ENCODE measurements around the gene SLC12A7. TPM values are rescaled to one million over a fixed set of nuclear protein-coding genes. Genes with fewer than 3 reads are reported as not detected.

The SLC12A7 gene
- total RNA-seq, 1 donor from 2014 or later = 24.5 TPM

DNA sequence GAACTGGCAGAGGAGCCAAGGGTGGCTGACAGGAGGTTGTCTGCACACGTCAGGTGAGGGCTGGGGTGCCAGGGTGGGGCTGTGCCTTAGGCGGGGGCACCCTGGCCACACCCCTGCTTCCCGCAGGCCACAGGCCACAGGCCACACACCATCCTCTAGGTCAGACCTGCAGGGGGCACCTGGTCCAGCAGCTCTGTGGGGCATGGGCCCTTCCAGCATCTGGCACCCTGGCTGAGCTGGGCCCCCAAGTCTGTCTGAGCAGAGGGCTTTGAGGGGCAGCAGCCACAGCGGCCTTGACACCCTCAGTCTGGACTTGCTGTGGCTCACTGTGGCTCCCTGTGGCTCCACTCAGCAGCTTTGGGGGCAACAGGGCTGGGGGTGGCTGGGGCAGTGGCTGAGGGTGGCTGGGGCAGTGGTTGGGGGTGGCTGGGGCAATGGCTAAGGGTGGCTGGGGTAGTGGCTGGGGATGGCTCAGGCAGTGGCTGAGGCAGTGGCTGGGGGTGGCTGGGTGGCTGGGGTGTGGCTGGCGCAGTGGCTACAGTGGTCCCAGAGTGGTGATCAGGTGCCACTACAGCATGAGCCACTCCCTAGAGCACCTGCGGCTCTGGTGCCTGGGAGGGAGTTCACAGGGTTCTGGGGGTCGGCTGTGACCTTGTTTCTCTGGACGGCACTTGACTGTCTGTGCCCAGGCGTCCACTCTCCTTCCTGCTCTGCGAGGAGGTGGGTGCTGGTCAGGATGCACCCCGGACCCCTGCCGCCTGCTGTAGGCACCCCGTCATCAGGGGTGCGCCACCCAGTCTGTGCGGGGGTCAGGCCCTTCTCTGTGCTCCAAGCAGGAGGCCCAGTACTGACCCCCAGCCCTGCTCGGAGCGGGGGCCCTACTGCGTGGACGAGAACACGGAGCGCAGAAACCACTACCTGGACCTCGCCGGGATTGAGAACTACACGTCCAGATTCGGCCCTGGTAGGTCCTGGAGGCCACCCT, 76.2 kb downstream of the SLC12A7 start:
- Mint-ChIP-seq H3K4me1 (ENCODE audit: unreplicated experiment) (no peaks in the 10 kb centered on the region), H3K27ac (ENCODE audit: unreplicated experiment) (peak overlapping the region; percentile 49), H3K9me3 (ENCODE audit: unreplicated experiment) (no peaks in the 10 kb centered on the region), H3K36me3 (ENCODE audit: low read depth, unreplicated experiment) (peaks cover 4% of the 10 kb centered on the region), H3K27me3 (ENCODE audit: unreplicated experiment) (peaks cover 9% of the 10 kb centered on the region), H3K4me3 (ENCODE audit: unreplicated experiment) (no peak overlapping the region)
- no peak for DNase-seq (ENCODE audit: low spot score)
- TF ChIP-seq, protein P1, sequence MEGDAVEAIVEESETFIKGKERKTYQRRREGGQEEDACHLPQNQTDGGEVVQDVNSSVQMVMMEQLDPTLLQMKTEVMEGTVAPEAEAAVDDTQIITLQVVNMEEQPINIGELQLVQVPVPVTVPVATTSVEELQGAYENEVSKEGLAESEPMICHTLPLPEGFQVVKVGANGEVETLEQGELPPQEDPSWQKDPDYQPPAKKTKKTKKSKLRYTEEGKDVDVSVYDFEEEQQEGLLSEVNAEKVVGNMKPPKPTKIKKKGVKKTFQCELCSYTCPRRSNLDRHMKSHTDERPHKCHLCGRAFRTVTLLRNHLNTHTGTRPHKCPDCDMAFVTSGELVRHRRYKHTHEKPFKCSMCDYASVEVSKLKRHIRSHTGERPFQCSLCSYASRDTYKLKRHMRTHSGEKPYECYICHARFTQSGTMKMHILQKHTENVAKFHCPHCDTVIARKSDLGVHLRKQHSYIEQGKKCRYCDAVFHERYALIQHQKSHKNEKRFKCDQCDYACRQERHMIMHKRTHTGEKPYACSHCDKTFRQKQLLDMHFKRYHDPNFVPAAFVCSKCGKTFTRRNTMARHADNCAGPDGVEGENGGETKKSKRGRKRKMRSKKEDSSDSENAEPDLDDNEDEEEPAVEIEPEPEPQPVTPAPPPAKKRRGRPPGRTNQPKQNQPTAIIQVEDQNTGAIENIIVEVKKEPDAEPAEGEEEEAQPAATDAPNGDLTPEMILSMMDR (IDR thresholded peaks at IDR 0.05; ENCODE audit: unreplicated experiment) = no peak

DNA sequence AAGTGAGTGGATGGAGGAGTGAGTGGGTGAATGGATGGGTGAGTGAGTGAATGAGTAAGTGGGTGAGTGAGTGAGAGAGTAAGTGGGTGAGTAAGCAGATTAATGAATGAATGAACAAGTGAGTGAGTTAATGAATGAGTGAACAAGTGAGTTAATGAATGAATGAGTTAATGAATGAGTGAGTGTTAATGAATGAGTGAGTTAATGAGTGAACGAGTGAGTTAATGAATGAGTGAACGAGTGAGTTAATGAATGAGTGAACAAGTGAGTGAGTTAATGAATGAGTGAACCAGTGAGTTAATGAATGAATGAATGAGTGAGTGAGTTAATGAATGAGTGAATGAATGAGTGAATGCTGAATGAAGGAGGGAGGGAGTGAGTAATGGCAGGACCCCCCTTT, 76.9 kb downstream of the SLC12A7 start:
- Mint-ChIP-seq H3K27ac (ENCODE audit: unreplicated experiment) (peak overlapping the region; percentile 49), H3K4me3 (ENCODE audit: unreplicated experiment) (peak overlapping the region; percentile 59), H3K36me3 (ENCODE audit: low read depth, unreplicated experiment) (peaks cover 4% of the 10 kb centered on the region), H3K4me1 (ENCODE audit: unreplicated experiment) (no peaks in the 10 kb centered on the region), H3K27me3 (ENCODE audit: unreplicated experiment) (peaks cover 9% of the 10 kb centered on the region), H3K9me3 (ENCODE audit: unreplicated experiment) (no peaks in the 10 kb centered on the region)
- TF ChIP-seq, protein P1 (IDR thresholded peaks at IDR 0.05; ENCODE audit: unreplicated experiment) = no peak
- DNase-seq (ENCODE audit: low spot score) = no peak

DNA sequence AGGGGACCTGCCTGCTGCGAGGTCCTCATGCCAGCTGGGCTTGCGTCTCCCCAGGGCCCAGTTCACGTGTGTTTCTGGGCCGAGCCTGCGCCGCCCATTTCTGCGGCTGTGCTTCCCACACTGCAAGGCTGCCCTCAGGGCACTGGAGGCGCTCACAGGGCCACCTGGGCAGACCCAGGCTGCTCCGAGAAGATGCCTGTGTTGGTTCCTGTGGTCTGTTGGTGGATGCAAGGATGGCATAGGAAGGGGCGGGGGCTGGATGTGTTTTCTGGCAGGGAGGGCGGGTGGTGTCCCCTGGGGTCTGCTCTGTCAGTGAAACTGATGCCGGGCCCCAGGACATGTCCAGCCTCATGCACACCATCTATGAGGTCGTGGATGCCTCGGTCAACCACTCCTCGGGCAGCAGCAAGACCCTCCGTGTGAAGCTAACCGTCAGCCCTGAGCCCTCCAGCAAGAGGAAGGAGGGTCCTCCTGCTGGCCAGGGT, 77.4 kb downstream of the SLC12A7 start:
- Mint-ChIP-seq H3K36me3 (ENCODE audit: low read depth, unreplicated experiment) (peaks cover 4% of the 10 kb centered on the region), H3K9me3 (ENCODE audit: unreplicated experiment) (no peaks in the 10 kb centered on the region), H3K4me3 (ENCODE audit: unreplicated experiment) (no peak overlapping the region), H3K27ac (ENCODE audit: unreplicated experiment) (no peak overlapping the region), H3K27me3 (ENCODE audit: unreplicated experiment) (peaks cover 9% of the 10 kb centered on the region), H3K4me1 (ENCODE audit: unreplicated experiment) (no peaks in the 10 kb centered on the region)
- no peak for DNase-seq (ENCODE audit: low spot score)
- TF ChIP-seq, protein P1 (IDR thresholded peaks at IDR 0.05; ENCODE audit: unreplicated experiment) = no peak

DNA sequence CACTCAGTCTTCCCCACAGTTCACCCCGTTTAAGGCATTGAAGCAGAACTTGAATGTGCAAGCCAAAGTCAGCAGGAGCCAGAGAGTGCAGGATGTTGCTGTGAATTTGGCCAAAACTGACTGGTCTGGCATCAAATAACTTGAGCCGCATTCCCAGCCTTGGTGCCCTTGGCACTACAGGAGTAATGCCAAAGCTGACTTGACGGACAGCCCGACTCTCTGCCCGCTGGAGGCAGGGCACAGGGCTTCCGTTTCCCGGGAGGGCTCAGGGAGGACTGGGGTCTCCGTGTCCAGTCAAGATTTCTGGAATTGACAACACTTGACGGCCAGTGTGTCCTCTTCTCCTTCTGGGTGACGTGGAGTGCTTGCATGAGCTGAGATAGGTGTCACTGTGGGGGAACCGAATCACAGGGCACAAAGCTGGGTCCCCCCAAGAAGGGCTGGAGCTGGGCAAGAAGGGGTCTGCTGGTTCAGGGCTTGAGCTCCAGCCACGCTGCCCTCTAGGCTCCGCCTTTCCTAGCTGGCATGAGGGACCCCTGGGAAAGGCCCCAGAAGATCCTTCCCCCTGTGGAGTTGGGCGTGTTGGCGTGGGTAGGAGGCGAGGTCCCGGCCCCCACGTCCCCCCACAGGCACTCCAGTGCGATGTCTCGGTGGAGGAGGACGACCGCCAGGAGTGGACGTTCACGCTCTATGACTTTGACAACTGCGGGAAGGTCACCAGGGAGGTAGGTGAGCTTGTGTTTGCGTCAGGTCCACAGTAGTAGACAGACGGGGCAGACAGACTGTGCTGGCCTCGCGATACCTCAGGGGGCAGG, 78.0 kb downstream of the SLC12A7 start:
- H3K27me3 Mint-ChIP-seq (ENCODE audit: unreplicated experiment) = peaks cover 13% of the 10 kb centered on the region
- no peak for DNase-seq (ENCODE audit: low spot score)
- no peaks in the 10 kb centered on the region for H3K9me3 Mint-ChIP-seq (ENCODE audit: unreplicated experiment)
- TF ChIP-seq, protein P1 (IDR thresholded peaks at IDR 0.05; ENCODE audit: unreplicated experiment) = no peak
- H3K36me3 Mint-ChIP-seq (ENCODE audit: low read depth, unreplicated experiment) = peaks cover 4% of the 10 kb centered on the region
- H3K4me1 Mint-ChIP-seq (ENCODE audit: unreplicated experiment) = no peaks in the 10 kb centered on the region
- H3K4me3 Mint-ChIP-seq (ENCODE audit: unreplicated experiment) = no peak overlapping the region
- no peak overlapping the region for H3K27ac Mint-ChIP-seq (ENCODE audit: unreplicated experiment)
